Naive thymus-derived CD4-positive, alpha-beta T cell (primary cell): ENCODE data around the gene CCDC144A. TPM values are rescaled to one million over a fixed set of nuclear protein-coding genes. Genes with fewer than 3 reads are reported as not detected.
"Not testable (repeated sequence)": the region's sequence is repeated elsewhere in the genome, so short reads cannot be mapped to it uniquely, and the experiment has no call there.

ENCODE experiments used
- ATAC-seq: fragments of 150-1000 bp; cut with Tn5 transposase; 2 replicates; pipeline ENCODE4 v1.10.0; 2021; ENCODE audit warnings: mild to moderate bottlenecking, moderate library complexity
- CTCF ChIA-PET: fragments of 350-600 bp; sonication (Branson Sonifier 250); formaldehyde crosslinking; loops from one replicate; lab custom pipeline; 2021; ENCODE audit warnings: antibody characterized with exemption; lab: Charles Lee
- POLR2A ChIA-PET: fragments of 350-600 bp; sonication (Branson Sonifier 250); formaldehyde crosslinking; loops from one replicate; lab custom pipeline; 2021; ENCODE audit warnings: antibody characterized with exemption, inconsistent platforms; lab: Charles Lee
- DNase-seq, 9 donors: peaks; one replicate each; pipeline versions ENCODE4 v3.0.0 to v3.0.0-alpha.2; 2020 to 2022; ENCODE audit warnings: mixed read lengths in 1 of 9
- H3K27ac ChIP-seq: one replicate; pipeline ENCODE4 v1.7.0; 2013; ENCODE audit warnings: mild to moderate bottlenecking, low read depth, low read length, moderate library complexity
- H3K27me3 ChIP-seq, 2 donors: one replicate each; pipeline ENCODE4 v1.7.0; 2013; ENCODE audit warnings: low read length in 2 of 2, mild to moderate bottlenecking in 2 of 2, moderate library complexity in 2 of 2; ENCODE audit not compliant: control insufficient read depth in 2 of 2, insufficient read depth in 2 of 2
- H3K36me3 ChIP-seq, 3 experiments: 1 replicate in 2 of 3; 2 replicates in 1 of 3; pipeline ENCODE4 v1.7.0; 2013; ENCODE audit warnings: low read length in 3 of 3, mild to moderate bottlenecking in 3 of 3, moderate library complexity in 1 of 3; ENCODE audit not compliant: insufficient read depth in 3 of 3, control insufficient read depth in 2 of 3
- H3K4me1 ChIP-seq, 2 donors: one replicate each; pipeline ENCODE4 v1.7.0; 2013; ENCODE audit warnings: low read length in 2 of 2, mild to moderate bottlenecking in 2 of 2, moderate library complexity in 1 of 2; ENCODE audit not compliant: control insufficient read depth in 2 of 2, insufficient read depth in 2 of 2
- H3K4me3 ChIP-seq: 2 replicates; pipeline ENCODE4 v1.7.0; 2013; ENCODE audit warnings: mild to moderate bottlenecking, low read length
- H3K9me3 ChIP-seq, 3 experiments: 1 replicate in 2 of 3; 2 replicates in 1 of 3; pipeline ENCODE4 v1.7.0; 2013; ENCODE audit warnings: low read length in 3 of 3; ENCODE audit not compliant: control insufficient read depth in 2 of 3
- H3K27ac Mint-ChIP-seq, 9 donors: one replicate each; pipeline ENCODE4 v1.8.0; 2020 to 2022; ENCODE audit warnings: mixed read lengths in 9 of 9, mild to moderate bottlenecking in 8 of 9, moderate library complexity in 5 of 9, inconsistent platforms in 2 of 9
- H3K27me3 Mint-ChIP-seq, 5 donors: one replicate each; pipeline ENCODE4 v1.8.0; 2021 to 2022; ENCODE audit warnings: mixed read lengths in 5 of 5, mild to moderate bottlenecking in 1 of 5
- H3K36me3 Mint-ChIP-seq, 5 donors: one replicate each; pipeline ENCODE4 v1.8.0; 2020 to 2022; ENCODE audit warnings: mixed read lengths in 5 of 5, mild to moderate bottlenecking in 3 of 5, inconsistent platforms in 1 of 5
- H3K4me1 Mint-ChIP-seq, 7 donors: one replicate each; pipeline ENCODE4 v1.8.0; 2020 to 2022; ENCODE audit warnings: mixed read lengths in 7 of 7, mild to moderate bottlenecking in 3 of 7, inconsistent platforms in 1 of 7
- H3K4me3 Mint-ChIP-seq, 10 donors: one replicate each; pipeline ENCODE4 v1.8.0; 2020 to 2022; ENCODE audit warnings: mild to moderate bottlenecking in 10 of 10, mixed read lengths in 10 of 10, moderate library complexity in 6 of 10, inconsistent platforms in 2 of 10
- H3K9me3 Mint-ChIP-seq, 11 donors: one replicate each; pipeline ENCODE4 v1.8.0; 2020 to 2022; ENCODE audit warnings: mixed read lengths in 11 of 11, mild to moderate bottlenecking in 4 of 11, inconsistent platforms in 1 of 11, moderate library complexity in 1 of 11
- intact Hi-C, 2 donors: fragments of 100-400 bp; cut with micrococcal nuclease; formaldehyde crosslinking; loops; one replicate each; pipeline ENCODE4 v1.15.1; 2023
- polyA plus RNA-seq, 2 donors: library from polyadenylated mRNA; unstranded; fragments of 300-500 nt; fragmentation: Illumina TruSeq; gene quantifications; one replicate each; pipeline ENCODE4 v1.2.3, GENCODE V29; 2021
- total RNA-seq, 6 experiments: library from RNA in 5 of 6; stranded (reverse) in 5 of 6; gene quantifications; 1 replicate in 5 of 6; 2 replicates in 1 of 6; pipeline ENCODE4 v1.2.3 and lab custom pipeline; 2021 to 2026

Gene CCDC144A
- total RNA-seq (10 to 100 TPM in 4 of 5 experiments, 1 to 10 TPM in 1; 2.3 to 16.1 (median 12.5) TPM), polyA plus RNA-seq (1 to 10 TPM in 1 of 2 donors, under 1 TPM in 1; 0.54 to 1.3 TPM), total RNA-seq (lab: John Stamatoyannopoulos, UW) (not detected)

GRCh38 chr17:16689731-16690281 is at the start of gene CCDC144A:
Gene CCDC144A, plus strand, starts transcription at chr17:16690241. Its CDS starts 160 bp downstream, at chr17:16690401.
- POLR2A ChIA-PET, H3K4me1 Mint-ChIP-seq, CTCF ChIA-PET, H3K36me3 ChIP-seq, intact Hi-C loops, H3K9me3 ChIP-seq, H3K36me3 Mint-ChIP-seq, H3K4me1 ChIP-seq, H3K9me3 Mint-ChIP-seq, H3K27me3 ChIP-seq, H3K27ac ChIP-seq, H3K4me3 ChIP-seq, H3K27me3 Mint-ChIP-seq: not testable (repeated sequence)
- H3K4me3 Mint-ChIP-seq = peak within 1 kb of the TSS in 2 of 10 donors; percentile 49 to 63
- DNase-seq (peak; percentile 14 to 59 (median 47)), ATAC-seq (peak; percentile 50)
- peak within 1 kb of the TSS in 2 of 9 donors; percentile 11 to 26 for H3K27ac Mint-ChIP-seq

GRCh38 chr17:16649585-16649984 is 40.5 kb upstream of the CCDC144A start:
- DNase-seq (no peak), ATAC-seq (no peak)
- ChIA-PET CTCF (no interaction called here), POLR2A (no interaction called here)
- Histone ChIP-seq H3K4me1 (peaks cover 0 to 11% of the 10 kb centered on the region in 2 donors), H3K27me3 (no peaks in the 10 kb centered on the region), H3K4me3 (no peak overlapping the region), H3K27ac (no peak overlapping the region), H3K36me3 (peaks cover 0 to 12% (median 0%) of the 10 kb centered on the region in 3 experiments), H3K9me3 (no peaks in the 10 kb centered on the region)
- peaks cover 0 to 3% (median 0%) of the 10 kb centered on the region in 11 donors for H3K9me3 Mint-ChIP-seq
- intact Hi-C loops = no loop called here
- H3K36me3 Mint-ChIP-seq = peaks cover 0 to 21% (median 18%) of the 10 kb centered on the region in 5 donors
- peaks cover 6 to 25% (median 21%) of the 10 kb centered on the region in 7 donors for H3K4me1 Mint-ChIP-seq
- no peak overlapping the region for H3K27ac Mint-ChIP-seq
- no peak overlapping the region for H3K4me3 Mint-ChIP-seq
- peaks cover 0 to 7% (median 0%) of the 10 kb centered on the region in 5 donors for H3K27me3 Mint-ChIP-seq

GRCh38 chr17:16652252-16652651 is 37.8 kb upstream of the CCDC144A start:
- Mint-ChIP-seq H3K4me3 (peak overlapping the region in 9 of 10 donors; percentile 15 to 93 (median 88)), H3K27me3 (peaks cover 0 to 13% (median 0%) of the 10 kb centered on the region in 5 donors), H3K36me3 (peaks cover 0 to 11% (median 8%) of the 10 kb centered on the region in 5 donors), H3K4me1 (peaks cover 6 to 25% (median 21%) of the 10 kb centered on the region in 7 donors), H3K9me3 (peaks cover 0 to 3% (median 0%) of the 10 kb centered on the region in 11 donors), H3K27ac (no peak overlapping the region)
- no peak for DNase-seq
- no peak overlapping the region for H3K27ac ChIP-seq
- intact Hi-C loops = loop anchor here (2.0 to 5.0 kb wide), 4 partner anchors 63 to 1665 kb away; partner anchors contain the start of genes NCOR1 (in 1 of the 2) and SMCR8 (in 1 of the 2)
- H3K27me3 ChIP-seq = no peaks in the 10 kb centered on the region
- peaks cover 0 to 11% of the 10 kb centered on the region in 2 donors for H3K4me1 ChIP-seq
- ChIA-PET CTCF (no interaction called here), POLR2A (interaction anchor here (0.7 kb wide), 1 partner anchor 595 kb away, joined by 3 read pairs; no protein-coding TSS in a partner anchor)
- no peak for ATAC-seq
- no peaks in the 10 kb centered on the region for H3K9me3 ChIP-seq
- H3K36me3 ChIP-seq = peaks cover 0 to 8% (median 0%) of the 10 kb centered on the region in 3 experiments
- no peak overlapping the region for H3K4me3 ChIP-seq

- peaks cover 0 to 13% (median 0%) of the 10 kb centered on the region in 5 donors for H3K27me3 Mint-ChIP-seq
- peak overlapping the region; percentile 81 to 93 (median 89) for H3K4me3 Mint-ChIP-seq
- H3K27me3 ChIP-seq = no peaks in the 10 kb centered on the region
- intact Hi-C loops = loop anchor here (1.0 to 5.0 kb wide), 9 partner anchors 64 to 1664 kb away; partner anchors contain the start of genes NCOR1 (in 1 of the 2) and SMCR8 (in 1 of the 2)
- H3K4me1 Mint-ChIP-seq = peaks cover 6 to 25% (median 21%) of the 10 kb centered on the region in 7 donors
- POLR2A ChIA-PET = interaction anchor here (0.7 kb wide), 1 partner anchor 595 kb away, joined by 3 read pairs; no protein-coding TSS in a partner anchor
- no peaks in the 10 kb centered on the region for H3K9me3 ChIP-seq
- H3K4me3 ChIP-seq = peak overlapping the region; percentile 76
- H3K4me1 ChIP-seq = peaks cover 0 to 11% of the 10 kb centered on the region in 2 donors
- CTCF ChIA-PET = interaction anchor here (0.6 kb wide), 1 partner anchor 22 kb away, joined by 3 read pairs; no protein-coding TSS in a partner anchor
- H3K36me3 Mint-ChIP-seq = peaks cover 0 to 11% (median 6%) of the 10 kb centered on the region in 5 donors
- H3K9me3 Mint-ChIP-seq = peaks cover 0 to 3% (median 0%) of the 10 kb centered on the region in 11 donors
- peak overlapping the region in 8 of 9 donors; percentile 10 to 83 (median 64) for H3K27ac Mint-ChIP-seq
- peaks cover 0 to 7% (median 0%) of the 10 kb centered on the region in 3 experiments for H3K36me3 ChIP-seq
- H3K27ac ChIP-seq = peak overlapping the region; percentile 78
- ATAC-seq (no peak), DNase-seq (no peak)
Measured at GRCh38 chr17:16652847-16653366, 37.1 kb upstream of the CCDC144A start.

GRCh38 chr17:16653367-16654041 is 36.5 kb upstream of the CCDC144A start, which contains the start of gene ZNF624:
Gene ZNF624, minus strand, starts transcription at chr17:16653850.
- H3K4me3 ChIP-seq = peak within 1 kb of the TSS; percentile 76
- peaks cover 0 to 7% (median 0%) of the 10 kb centered on the region in 3 experiments for H3K36me3 ChIP-seq
- DNase-seq (peak; percentile 75 to 87 (median 84)), ATAC-seq (peak; percentile 98)
- peaks cover 0 to 14% (median 0%) of the 10 kb centered on the region in 5 donors for H3K27me3 Mint-ChIP-seq
- POLR2A ChIA-PET = interaction anchor here (1.8 kb wide), 1 partner anchor 11 kb away, joined by 4 read pairs; no protein-coding TSS in a partner anchor
- peaks cover 0 to 11% of the 10 kb centered on the region in 2 donors for H3K4me1 ChIP-seq
- peaks cover 0 to 3% (median 0%) of the 10 kb centered on the region in 11 donors for H3K9me3 Mint-ChIP-seq
- peak within 1 kb of the TSS; percentile 81 to 93 (median 89) for H3K4me3 Mint-ChIP-seq
- peak within 1 kb of the TSS; percentile 78 for H3K27ac ChIP-seq
- peaks cover 0 to 8% (median 5%) of the 10 kb centered on the region in 5 donors for H3K36me3 Mint-ChIP-seq
- peak within 1 kb of the TSS; percentile 7 to 91 (median 78) for H3K27ac Mint-ChIP-seq
- no peaks in the 10 kb centered on the region for H3K27me3 ChIP-seq
- H3K4me1 Mint-ChIP-seq = peaks cover 5 to 25% (median 21%) of the 10 kb centered on the region in 7 donors
- no peaks in the 10 kb centered on the region for H3K9me3 ChIP-seq
- CTCF ChIA-PET = interaction anchor here (0.6 kb wide), 1 partner anchor 23 kb away, joined by 3 read pairs; no protein-coding TSS in a partner anchor
- intact Hi-C loops = loop anchor here (1.0 to 5.0 kb wide), 9 partner anchors 64 to 1664 kb away; partner anchors contain the start of genes NCOR1 (in 1 of the 2) and SMCR8 (in 1 of the 2)

- DNase-seq = no peak
- Histone ChIP-seq H3K27ac (no peak overlapping the region), H3K4me1 (no peaks in the 10 kb centered on the region), H3K36me3 (no peaks in the 10 kb centered on the region), H3K9me3 (no peaks in the 10 kb centered on the region), H3K4me3 (no peak overlapping the region), H3K27me3 (no peaks in the 10 kb centered on the region)
- no peak overlapping the region for H3K4me3 Mint-ChIP-seq
- H3K4me1 Mint-ChIP-seq = no peaks in the 10 kb centered on the region
- ChIA-PET CTCF (no interaction called here), POLR2A (no interaction called here)
- no peak for ATAC-seq
- H3K27ac Mint-ChIP-seq = no peak overlapping the region
- peaks cover 0 to 5% (median 0%) of the 10 kb centered on the region in 11 donors for H3K9me3 Mint-ChIP-seq
- peaks cover 16 to 43% (median 24%) of the 10 kb centered on the region in 5 donors for H3K27me3 Mint-ChIP-seq
- H3K36me3 Mint-ChIP-seq = peaks cover 0 to 4% (median 0%) of the 10 kb centered on the region in 5 donors
- intact Hi-C loops = no loop called here
Measured at GRCh38 chr17:16661217-16661616, 28.8 kb upstream of the CCDC144A start.
